Measurements from ENCODE around the gene TMEM40. TPM values are rescaled to one million over a fixed set of nuclear protein-coding genes. Genes with fewer than 3 reads are reported as not detected.
"Not testable (repeated sequence)": the region's sequence is repeated elsewhere in the genome, so short reads cannot be mapped to it uniquely, and the experiment has no call there.

Gene TMEM40
- polyA plus RNA-seq, 5 donors, result 1.1 to 2.6 (median 2.0) TPM

DNA sequence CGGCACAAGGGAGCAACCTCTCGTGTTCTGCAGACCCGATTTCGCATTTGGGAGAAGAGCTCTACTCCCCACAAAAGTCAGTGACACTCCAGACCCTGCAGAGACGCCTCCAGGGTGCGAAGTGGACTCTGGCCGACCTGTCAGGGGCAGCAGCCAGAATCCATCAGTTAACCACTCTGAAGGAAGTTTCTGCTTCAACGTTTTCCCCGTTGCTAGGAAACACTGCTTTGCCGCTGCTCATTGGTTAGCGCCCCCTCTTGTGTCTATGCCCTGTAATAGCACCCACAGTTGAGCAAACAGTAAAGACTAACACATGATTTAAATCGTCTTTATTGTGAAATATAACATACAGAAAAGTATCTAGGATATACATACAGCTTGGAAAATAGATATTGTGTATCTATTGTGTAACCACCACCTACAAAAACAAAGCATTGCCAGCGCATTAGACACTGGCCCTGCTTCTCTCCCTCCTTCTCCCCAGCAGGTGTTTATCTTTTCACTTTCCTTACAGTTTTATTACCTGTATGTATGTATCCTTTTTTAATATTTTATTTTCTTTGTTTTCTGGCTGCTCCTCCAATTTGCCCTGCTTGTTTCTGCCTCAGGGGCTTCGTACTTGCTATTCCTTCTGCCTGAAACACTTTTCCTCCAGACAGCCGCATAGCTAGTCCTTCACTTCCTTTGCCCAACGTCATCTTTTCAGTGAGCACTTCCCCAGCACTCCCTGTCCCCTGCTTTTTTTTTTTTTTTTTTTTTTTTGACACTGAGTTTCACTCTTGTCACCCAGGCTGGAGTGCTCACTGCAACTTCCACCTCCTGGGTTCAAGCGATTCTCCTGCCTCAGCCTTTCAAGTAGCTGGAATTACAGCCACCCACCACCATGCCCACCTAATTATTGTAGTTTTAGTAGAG is 38.8 kb downstream of the TMEM40 start:
- peak; percentile 92 to 96 for DNase-seq

DNA sequence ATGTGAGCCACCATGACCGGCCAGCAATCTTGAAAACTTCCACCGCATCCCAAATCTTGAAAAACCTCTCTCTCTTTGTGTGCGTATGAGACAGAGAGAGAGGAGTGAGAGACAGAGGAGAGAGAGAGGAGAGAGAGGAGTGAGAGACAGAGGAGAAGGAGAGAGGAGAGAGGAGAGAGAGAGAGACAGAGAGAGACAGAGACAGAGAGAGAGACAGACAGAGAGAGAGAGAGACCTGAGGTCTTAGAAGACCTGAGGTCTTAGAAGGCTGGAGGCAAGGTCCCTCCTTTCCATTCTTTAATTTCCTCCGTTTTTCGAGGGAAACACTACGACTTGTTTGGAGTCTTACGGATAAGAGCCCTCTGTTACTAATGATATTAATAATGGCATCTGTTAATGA is 39.5 kb downstream of the TMEM40 start:
- DNase-seq, result no peak

DNA sequence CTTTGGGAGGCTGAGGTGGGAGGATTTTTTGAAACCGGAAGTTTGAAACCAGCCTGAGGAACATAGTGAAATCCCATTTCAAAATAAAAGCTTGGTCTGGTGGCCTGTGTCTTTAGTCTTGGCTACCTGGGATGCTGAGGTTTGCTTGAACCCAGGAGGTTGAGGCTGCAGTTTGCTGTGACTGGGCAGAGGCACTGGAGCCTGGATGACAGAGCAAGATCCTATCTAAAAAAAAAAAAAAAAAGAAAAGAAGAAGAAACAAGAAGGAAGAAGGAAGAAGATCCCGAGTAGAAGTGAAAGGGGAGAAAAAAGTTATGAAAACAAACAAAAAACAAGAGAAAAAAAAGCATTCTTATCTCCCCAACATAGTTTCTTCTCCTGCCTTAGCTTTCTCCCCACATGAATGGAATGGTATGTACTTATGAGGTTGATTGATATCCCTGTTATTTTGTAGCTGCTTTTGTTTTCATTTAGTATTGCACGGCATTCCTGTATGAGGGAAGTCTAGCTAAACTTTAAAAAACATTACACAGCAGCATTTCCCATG is 42.4 kb downstream of the TMEM40 start:
- no peak for DNase-seq

DNA sequence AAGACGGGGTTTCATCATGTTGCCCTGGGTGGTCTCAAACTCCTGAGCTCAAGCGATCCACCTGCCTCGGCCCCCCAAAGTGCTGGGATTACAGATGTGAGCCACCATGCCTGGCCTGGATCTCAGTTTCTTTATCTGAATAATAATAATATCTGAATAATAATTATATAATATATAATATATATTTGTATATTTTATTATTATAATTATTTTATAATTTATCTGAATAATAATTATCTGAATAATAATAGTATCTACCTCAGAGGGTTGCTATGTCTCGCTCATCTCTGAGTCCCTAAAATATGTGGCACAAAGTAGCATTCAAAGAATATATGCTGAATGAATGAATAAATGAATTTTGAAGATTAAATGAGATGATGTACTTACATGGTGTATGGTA is 44.8 kb downstream of the TMEM40 start:
- no peak for DNase-seq

DNA sequence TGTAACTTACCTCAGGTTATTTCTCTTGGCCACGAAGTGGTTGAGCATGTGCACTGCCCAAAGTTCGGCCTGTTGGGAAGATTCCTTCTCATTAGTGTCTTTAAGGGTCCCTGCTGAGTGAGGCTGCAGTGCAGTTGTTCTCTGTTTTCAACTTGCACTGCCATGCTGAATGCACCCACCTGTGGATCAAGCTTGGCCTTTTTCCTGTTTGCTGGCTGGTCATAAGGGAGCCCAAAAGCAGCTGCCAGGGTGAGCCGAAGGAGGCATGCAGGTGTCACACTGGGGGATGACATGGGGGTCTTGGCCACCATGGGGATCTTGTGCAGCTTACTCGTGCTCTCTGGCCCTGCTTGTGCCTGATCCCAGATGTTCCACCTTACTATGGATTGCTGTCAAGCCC is 49.0 kb downstream of the TMEM40 start:
- no peak for DNase-seq

DNA sequence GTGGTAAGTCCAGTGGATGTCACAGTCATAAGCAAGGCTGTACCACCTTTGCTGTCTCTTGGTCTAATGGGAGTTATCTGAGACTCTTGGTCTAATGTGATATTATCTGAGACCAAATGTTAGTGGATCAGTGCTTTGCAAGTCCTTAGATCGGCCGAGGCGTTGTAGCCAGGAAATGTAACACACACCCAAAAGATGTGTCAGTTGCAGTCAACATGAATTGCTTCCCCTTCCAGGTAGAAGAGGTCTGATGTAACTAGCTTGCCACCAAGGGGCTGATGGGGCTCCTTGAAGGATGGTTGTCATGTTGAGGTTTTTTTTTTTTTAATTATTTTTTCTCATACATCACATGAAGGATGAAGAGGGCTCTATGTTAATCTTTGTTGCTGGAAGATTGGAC is 49.7 kb downstream of the TMEM40 start:
- DNase-seq, result no peak

DNA sequence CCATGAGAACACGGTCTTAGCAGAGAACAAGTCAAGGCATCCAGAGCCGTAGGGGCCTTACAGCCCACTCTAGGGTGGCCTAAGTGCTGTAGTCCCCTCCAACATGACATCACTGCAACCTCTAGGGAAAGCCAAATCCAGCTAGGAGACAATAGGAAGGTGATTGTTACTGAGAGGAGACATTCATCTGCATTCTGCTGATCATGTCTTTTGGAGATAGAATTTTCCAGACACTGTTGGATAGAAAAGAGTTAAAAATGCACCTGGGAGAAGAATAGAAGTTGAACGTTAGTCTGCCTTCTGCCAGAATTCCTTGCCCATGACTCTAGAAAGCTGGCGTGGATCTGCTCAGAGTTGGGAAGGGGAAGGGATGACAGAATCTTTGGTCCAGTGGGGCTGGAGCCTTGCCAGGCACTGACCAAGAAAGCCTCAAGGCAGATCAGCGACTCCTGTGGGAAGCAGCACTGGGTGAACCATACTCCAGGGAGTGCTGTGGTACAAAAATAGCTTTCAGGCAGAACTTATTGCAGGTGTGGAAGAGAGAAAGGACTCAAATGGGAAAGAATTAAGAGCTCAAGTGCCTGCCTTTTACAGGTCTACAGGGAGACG is 50.4 kb downstream of the TMEM40 start:
- no peak for DNase-seq

DNA sequence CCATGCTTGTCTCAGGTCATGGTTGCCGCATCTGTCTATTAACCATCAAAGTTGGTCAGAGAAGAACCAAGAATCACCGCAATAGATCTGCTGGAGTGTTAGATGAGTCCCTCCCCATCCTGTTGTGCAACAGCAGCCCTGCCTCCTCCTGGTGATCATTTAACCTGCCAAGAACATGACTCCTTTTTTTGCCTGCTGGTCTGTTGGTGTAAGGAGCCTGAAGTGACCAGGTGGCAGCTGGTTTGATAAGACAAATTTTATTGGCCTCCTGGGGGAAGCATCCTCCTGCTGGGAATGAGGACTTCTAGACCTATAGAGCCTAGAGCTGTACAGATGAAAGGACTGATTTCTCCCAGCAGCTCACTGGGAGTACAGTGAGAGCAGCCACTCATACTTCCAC is 51.6 kb downstream of the TMEM40 start:
- DNase-seq, result no peak

DNA sequence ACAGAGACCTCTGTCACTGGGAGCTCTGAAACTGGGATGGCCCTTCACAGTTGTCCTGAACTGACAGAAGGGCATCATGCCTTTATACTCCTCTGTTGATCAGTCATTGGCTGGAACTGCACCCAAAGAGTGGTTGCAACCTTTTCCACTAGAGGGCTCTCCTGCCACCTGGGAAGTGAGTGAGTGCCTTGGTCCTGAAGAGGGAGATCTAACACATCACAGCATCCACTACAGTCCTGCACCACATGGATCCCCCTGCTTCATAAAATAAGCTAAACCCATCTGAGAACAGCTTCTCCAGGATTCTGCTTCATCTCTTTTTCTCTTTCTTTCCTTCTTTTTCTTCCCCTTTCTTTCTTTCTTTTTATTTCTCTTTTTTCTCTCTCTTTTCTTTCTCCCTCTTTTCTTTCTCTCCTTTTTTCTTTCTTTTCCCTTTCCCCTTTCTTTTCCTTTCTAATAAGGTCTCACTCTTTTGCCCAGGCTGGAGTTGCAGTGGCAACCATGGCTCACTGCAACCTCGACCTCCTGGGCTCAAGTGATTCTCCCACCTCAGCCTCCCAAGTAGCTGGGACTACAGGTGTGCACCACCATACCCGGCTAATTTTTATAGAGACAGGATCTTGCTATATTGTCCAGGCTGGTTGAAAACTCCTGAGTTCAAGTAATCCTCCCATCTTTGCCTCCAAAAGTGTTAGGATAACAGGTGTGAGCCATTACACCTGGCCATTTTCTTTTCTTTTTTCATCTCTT is 52.4 kb downstream of the TMEM40 start:
- no peak for DNase-seq

DNA sequence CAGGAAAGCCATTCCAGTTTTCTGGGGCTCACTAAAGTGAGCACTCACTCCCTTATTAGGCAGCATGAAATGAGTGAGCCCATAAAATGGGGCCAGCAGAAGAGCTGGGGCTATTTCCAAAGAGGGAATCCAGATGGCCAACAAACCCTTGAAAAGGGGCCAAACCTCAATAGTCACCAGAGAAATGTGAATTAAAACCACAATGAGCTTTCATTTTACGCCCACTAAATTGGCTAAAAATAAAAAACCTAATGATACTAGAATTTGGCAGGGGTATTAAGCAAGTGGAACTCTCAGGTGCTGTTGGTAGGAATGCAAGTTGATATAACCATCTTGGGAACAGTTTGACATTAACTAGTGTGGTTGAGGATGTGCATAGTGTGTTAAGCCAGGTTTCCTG is 53.1 kb downstream of the TMEM40 start:
- DNase-seq, result no peak

DNA sequence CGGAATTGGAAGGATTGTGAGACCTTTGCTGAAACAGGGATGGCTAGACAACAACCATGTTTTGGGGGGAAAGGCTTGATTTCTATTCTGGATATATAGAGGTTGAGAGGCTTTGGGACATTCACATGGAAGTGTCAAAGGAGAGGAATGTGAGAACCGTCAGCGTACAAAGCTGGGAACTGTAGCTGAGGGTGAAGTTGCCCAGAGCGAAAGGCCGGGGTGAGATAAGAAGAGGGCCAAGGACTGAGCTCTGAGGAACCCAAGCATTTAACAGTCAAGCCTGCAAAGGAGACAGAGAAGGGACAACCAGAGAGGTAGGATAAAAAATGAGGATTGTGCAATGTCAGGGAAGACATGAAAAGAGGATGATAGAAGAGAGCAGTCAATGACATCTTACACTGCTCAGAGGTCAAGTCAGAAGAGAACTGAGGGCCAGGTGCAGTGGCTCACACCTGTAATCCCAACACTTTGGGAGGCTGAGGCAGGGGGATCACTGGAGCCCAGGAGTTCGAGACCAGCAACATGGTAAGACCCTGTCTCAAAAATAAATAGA is 53.6 kb downstream of the TMEM40 start:
- no peak for DNase-seq

DNA sequence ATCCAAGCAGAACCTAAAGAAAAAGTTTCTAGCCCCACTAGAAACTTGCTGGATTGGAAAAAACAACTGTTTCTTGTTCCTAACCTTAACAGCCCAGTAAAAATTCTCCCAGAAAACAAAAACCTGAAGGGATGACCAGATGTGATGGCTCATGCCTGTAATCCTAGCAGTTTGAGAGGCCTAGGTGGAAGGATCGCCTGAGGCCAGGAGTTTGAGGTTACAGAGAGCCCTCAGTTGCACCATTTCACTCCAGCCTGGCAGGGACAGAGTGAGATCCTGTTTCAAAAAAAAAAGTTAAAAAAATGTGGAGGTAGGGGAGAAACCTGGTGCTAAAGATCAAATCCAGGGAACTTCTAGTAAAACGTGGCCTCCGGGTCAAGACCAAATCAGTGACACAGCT is 56.6 kb downstream of the TMEM40 start:
- no peak for DNase-seq

DNA sequence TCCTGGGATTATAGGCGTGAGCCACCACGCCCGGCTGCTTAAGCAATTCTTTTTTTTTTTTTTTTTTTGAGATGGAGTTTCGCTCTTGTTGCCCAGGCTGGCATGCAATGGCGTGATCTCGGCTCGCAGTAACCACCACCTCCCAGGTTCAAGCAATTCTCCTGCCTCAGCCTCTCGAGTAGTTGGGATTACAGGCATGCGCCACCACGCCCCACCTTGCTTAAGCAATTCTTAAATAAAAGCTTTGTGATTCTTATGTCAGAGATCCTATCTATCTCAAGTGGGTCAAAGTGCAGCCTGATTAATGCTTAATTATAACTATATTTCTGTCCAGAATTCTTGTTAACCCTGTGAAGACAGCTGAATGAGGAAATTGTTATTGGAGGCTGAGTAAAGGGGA is 57.5 kb downstream of the TMEM40 start:
- DNase-seq, result not testable (repeated sequence)

DNA sequence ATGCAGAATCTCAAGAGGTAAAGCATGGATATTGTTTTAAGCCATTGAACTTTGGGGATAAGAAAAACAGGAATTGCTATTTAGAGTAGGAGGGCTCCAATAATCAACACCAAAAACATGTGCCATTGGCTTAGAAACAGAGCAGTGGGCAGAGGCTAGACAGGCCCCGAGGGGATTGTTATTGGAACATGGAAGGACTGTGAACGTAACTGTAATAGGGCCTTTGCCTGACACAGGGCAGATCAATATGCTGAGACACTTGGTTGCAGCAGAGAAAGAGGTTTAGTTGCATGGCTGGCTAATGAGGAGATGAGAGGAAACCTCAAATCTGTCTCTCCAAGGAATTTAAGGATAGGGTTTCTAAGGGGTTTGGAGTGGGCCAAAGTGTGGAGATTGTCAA is 58.3 kb downstream of the TMEM40 start:
- DNase-seq, result no peak

DNA sequence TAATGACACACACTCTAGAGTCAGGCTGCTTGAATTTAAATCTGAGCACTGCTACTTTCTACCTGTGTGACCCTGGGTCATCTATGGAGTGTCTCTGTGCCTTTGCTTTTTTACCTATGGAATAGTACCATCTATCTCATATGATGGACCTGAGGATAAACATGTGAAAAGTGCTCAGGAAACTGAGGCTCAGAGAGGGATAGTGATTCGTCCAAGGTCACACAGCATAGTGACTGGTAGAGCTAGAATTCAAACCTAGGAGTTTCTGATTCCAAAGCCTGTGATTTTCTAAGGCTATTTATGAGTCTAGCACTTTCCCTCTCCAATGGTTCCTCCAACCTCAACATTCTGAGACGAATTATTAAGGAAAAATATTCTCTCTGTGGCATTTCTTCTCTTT is 63.1 kb downstream of the TMEM40 start:
- DNase-seq, result no peak

DNA sequence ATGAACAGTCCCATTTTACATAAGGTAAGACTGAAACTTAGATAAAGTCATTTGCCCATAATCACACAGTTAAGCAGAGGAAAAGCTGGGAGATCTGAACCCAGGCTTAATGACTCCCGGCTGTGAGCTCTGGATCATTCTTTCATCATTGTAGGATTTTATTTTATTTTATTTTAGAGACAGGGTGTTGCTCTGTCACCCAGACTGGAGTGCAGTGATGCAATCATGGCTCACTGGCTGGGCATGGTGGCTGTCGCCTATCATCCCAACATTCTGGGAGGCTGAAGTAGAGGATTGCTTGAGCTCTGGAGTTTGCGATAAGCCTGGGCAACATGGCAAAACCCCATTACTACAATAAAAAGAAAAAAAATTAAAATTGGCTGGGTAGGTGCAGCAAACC is 63.9 kb downstream of the TMEM40 start:
- DNase-seq, result no peak

DNA sequence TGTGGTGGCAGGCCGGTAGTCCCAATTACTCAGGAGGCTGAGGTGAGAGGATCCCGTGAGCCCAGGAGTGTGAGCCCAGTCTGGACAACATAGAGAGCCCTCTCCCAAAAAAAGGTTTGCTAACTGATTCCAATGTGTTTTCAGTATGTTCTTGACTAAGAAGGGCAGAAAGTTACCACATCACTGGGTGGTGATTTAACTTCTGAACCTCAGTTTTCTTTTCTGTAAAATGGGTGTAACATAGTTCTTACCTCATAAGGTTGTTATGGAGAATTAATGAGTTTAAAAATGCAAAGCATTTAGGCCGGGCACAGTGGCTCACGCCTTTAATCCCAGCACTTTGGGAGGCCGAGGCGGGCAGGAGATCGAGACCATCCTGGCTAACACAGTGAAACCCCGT is 66.6 kb downstream of the TMEM40 start:
- DNase-seq, result no peak

DNA sequence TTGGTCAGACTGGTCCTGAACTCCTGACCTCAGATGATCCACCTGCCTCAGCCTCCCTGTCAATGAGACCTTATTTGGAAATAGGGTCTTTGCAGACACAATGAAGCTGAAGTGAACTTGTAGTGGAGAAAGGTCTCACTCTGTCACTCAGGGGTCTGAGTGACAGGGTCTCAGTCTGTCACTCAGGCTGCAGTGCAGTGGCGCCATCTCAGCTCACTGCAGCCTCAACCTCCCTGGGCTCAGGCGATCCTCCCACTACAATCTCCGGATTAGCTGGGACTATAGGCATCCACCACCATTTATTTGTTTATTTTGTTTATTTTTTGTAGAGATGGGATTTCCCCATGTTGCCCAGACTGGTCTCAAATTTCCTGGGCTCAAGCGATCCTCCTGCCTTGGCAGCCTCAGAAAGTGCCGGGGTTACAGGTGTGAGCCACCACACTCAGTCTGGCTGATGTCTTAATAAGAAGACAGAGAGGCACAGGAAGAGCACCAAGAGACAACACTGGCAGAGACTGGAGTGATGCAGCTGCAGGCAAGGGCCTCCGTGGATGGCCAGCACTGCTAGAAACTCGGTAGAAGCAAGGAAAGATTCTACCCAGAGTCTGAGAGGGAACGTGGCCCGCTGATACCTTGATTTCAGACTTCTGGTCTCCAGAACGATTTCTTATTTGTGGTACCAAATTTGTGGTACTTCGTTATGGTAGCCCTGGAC is 68.9 kb downstream of the TMEM40 start:
- no peak for DNase-seq

DNA sequence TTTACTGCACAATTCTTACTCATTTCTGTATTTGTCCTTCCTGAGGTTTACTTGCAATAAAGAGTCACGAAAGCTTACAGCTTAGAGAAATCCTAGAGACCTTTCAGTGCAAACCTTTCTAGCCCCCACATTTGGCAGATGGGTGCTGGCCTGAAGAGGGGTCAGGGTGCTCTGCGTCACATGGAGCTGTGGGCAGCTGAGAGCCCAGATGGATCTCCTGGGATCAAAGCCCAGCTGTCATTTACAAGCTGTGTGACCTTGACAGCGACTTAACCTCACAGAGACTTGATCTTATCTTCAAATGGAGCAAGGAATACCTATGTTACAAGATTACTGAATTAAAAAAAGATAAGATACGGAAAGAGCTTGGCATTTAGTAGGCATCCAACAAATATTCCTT is 71.1 kb downstream of the TMEM40 start:
- no peak for DNase-seq

DNA sequence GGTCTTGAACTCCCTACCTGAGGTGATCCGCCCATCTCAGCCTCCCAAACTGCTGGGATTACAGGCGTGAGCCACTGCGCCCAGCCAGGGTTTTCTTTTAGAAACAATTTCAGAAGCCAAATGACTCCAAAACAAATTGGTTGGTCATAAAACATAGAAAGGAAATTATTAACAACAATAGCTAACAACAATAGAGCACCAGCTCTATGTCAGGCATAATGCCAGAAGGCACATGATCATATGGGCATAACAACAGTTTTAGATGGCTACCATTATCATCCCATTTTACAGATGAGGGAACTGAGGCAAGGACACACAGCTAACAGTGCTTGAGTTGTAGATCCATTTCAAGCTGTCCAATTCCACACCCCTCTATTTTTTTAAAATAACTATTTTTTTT is 73.0 kb downstream of the TMEM40 start:
- DNase-seq, result no peak

Data from right lung (tissue), 5 donors.